ENCODE measurements around the gene RNF224. TPM values are rescaled to one million over a fixed set of nuclear protein-coding genes. Genes with fewer than 3 reads are reported as not detected.
A peak's percentile ranks its signal among the peaks of the same experiment; 100 is the strongest.

The RNF224 gene
- total RNA-seq, 4 donors from 2014 or later: 0.19 TPM; not detected in 3

GRCh38 chr9:137182836-137183235 is 44.5 kb upstream of the RNF224 start:
- ATAC-seq (ENCODE audit: low FRiP score): no peak
- no peak for DNase-seq (ENCODE audit: low spot score)
- TF ChIP-seq, protein P1, sequence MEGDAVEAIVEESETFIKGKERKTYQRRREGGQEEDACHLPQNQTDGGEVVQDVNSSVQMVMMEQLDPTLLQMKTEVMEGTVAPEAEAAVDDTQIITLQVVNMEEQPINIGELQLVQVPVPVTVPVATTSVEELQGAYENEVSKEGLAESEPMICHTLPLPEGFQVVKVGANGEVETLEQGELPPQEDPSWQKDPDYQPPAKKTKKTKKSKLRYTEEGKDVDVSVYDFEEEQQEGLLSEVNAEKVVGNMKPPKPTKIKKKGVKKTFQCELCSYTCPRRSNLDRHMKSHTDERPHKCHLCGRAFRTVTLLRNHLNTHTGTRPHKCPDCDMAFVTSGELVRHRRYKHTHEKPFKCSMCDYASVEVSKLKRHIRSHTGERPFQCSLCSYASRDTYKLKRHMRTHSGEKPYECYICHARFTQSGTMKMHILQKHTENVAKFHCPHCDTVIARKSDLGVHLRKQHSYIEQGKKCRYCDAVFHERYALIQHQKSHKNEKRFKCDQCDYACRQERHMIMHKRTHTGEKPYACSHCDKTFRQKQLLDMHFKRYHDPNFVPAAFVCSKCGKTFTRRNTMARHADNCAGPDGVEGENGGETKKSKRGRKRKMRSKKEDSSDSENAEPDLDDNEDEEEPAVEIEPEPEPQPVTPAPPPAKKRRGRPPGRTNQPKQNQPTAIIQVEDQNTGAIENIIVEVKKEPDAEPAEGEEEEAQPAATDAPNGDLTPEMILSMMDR (IDR thresholded peaks at IDR 0.05): no peak

- TF ChIP-seq, protein P1 (IDR thresholded peaks at IDR 0.05): no peak
- DNase-seq (ENCODE audit: low spot score) (no peak), ATAC-seq (ENCODE audit: low FRiP score) (no peak)
Observed at GRCh38 chr9:137183980-137184595, 43.2 kb upstream of the RNF224 start.

DNA sequence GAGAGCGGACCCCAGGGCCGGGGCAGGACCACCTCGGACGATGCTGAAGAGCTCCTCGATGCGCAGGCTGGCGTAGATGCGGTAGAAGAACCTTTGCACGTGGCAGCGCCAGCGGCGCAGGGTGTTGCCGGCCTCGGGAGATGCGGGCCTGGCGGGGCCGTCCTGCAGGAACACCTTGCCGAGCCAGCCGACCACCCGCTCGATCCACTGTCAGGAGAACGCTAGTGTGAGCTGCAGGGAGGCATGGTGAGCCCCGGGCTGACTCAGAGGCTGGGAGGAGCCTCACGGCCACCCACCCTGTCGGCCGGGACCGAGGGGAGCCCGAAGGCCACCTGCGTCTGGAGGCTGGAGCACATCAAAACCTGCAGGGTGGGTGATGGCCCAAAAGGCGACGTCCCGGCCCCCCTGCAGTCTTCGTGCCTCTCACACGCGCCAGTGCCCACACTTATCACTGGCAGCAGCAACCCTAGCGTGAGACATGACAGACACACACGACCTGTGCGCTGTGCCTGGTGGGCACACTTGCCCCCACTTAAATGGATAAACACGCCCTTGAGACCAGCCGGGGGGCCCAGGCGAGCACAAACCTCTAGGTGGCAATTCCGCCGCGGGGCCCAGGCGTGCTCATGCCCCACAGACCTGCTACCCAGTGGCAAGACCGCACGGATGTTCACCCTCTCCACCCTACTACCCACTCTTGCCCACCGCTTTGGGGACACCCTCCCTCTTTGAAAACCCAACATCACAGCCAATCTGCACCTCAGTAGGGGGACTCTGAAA is 42.2 kb upstream of the RNF224 start:
- ATAC-seq (ENCODE audit: low FRiP score): no peak
- no peak for DNase-seq (ENCODE audit: low spot score)
- TF ChIP-seq, protein P1 (IDR thresholded peaks at IDR 0.05): no peak

- DNase-seq (ENCODE audit: low spot score) (no peak), ATAC-seq (ENCODE audit: low FRiP score) (no peak)
- TF ChIP-seq, protein P1 (IDR thresholded peaks at IDR 0.05): no peak
Observed at GRCh38 chr9:137185921-137186320, 41.4 kb upstream of the RNF224 start.

DNA sequence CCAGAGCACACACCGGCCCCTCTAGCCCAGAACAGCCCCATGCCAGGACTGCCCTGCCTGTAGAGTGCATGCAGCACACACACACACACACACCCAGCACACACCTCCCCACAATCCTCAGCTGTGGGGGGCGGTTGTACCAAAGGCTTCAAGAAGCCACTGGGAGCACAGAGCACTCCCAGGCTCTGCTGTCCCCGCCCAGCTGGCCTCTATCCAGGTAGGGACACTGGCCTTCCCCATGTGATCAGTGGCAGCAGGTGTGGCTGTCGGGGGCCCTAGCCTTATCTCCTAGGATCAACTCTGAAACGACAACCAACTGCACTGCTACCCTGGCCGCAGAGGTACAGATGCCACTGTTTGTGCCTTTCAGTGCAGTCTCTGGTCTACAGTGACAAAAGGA is 40.9 kb upstream of the RNF224 start:
- ATAC-seq (ENCODE audit: low FRiP score) (no peak), DNase-seq (ENCODE audit: low spot score) (no peak)
- TF ChIP-seq, protein P1 (IDR thresholded peaks at IDR 0.05): no peak

DNA sequence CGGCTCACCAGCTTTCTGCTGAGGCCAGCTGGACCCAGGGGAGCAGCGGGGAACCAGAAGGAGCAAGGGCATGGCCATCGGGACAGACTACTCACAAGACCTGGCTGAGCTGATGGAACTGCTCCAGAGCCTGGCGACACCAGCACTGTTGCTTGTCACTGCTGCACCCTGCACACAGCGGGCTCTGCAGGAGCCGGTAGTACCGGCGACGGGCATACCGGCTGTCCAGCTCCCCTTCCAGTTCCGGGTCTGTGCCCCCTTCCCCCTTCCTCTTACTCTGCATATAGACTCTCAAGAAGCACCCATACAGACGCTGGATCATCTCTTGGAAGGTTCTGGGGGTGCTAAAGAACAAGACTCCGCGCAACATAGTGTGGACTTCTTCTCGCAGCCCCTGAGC is 39.9 kb upstream of the RNF224 start:
- TF ChIP-seq, protein P1 (IDR thresholded peaks at IDR 0.05): no peak
- DNase-seq (ENCODE audit: low spot score): no peak
- no peak for ATAC-seq (ENCODE audit: low FRiP score)

DNA sequence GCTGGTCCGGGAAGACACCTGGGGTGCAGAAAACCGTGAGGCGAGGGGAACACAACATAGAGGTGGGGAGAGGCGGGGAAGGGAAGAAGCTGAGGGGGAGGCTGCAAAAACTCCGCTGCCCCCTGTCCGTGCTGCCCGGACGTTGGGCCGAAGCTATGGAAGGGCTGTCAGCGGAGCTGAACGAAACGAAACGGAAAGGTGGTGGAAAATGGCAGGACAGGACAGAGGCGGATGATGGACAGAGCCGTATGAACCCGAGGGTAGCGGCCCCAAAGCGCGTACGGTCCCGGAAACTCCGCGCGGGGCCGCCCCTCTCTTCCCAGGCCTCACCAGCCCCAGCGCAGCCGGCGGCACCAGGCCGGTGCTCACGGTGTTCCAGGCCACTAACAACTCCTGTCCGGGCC is 39.2 kb upstream of the RNF224 start:
- TF ChIP-seq, protein P1 (IDR thresholded peaks at IDR 0.05): no peak
- DNase-seq (ENCODE audit: low spot score): no peak
- peak; percentile 2 for ATAC-seq (ENCODE audit: low FRiP score)

Data from omental fat pad (tissue), 4 donors.